GM18507 (cell line): ENCODE measurements around the gene LILRB3.
"Not testable (repeated sequence)": the region's sequence is repeated elsewhere in the genome, so short reads cannot be mapped to it uniquely, and the experiment has no call there.

ENCODE experiments used
- DNase-seq: peaks from one replicate; pipeline ENCODE4 v3.0.0; 2011; ENCODE audit warnings: low read depth; ENCODE audit not compliant: insufficient read length; ENCODE audit errors: extremely low spot score
- FAIRE-seq: peaks from 2 replicates; lab custom pipeline; 2011; peaks lifted over from hg19 to GRCh38; lab: Jason Lieb, UNC

Gene LILRB3

GRCh38 chr19:54197121-54197520 lies 25.7 kb downstream of the LILRB3 start:
- no peak for FAIRE-seq
- DNase-seq = no peak

GRCh38 chr19:54196536-54196935 lies 26.3 kb downstream of the LILRB3 start:
- FAIRE-seq = no peak
- DNase-seq = no peak

GRCh38 chr19:54194463-54194862 lies 28.3 kb downstream of the LILRB3 start:
- not testable (repeated sequence) for FAIRE-seq, DNase-seq

- no peak for FAIRE-seq
- DNase-seq = no peak
Observed at GRCh38 chr19:54193011-54193410, 29.8 kb downstream of the LILRB3 start.

- no peak for DNase-seq
- FAIRE-seq = no peak
Observed at GRCh38 chr19:54191811-54192453, 30.9 kb downstream of the LILRB3 start.

GRCh38 chr19:54191011-54191810 lies 31.6 kb downstream of the LILRB3 start, which contains the start of gene TSEN34:
TSS of gene TSEN34 (plus strand) at chr19:54191308. CDS start at chr19:54191365, 57 bp downstream.
- no peak for FAIRE-seq

GRCh38 chr19:54190503-54191010 lies 32.2 kb downstream of the LILRB3 start:
- DNase-seq = peak; percentile 60
- FAIRE-seq = no peak

More at GRCh38 chr19:54191011-54191810, 31.6 kb downstream of the LILRB3 start, which contains the start of gene TSEN34:
- no peak for DNase-seq

- FAIRE-seq (peak; percentile 100), DNase-seq (peak; percentile 87)
Observed at GRCh38 chr19:54189735-54190502, 32.9 kb downstream of the LILRB3 start.

GRCh38 chr19:54189145-54189734 lies 33.6 kb downstream of the LILRB3 start, which contains the start of gene MBOAT7:
TSS of gene MBOAT7 (minus strand) at chr19:54189580. CDS start at chr19:54188508, 1,072 bp downstream.
- no peak for FAIRE-seq
- no peak for DNase-seq

GRCh38 chr19:54188215-54188871 lies 34.5 kb downstream of the LILRB3 start:
- FAIRE-seq (no peak), DNase-seq (no peak)

- no peak for FAIRE-seq
- DNase-seq = no peak
Observed at GRCh38 chr19:54186934-54187381, 35.8 kb downstream of the LILRB3 start.

- DNase-seq (no peak), FAIRE-seq (no peak)
Observed at GRCh38 chr19:54186351-54186750, 36.5 kb downstream of the LILRB3 start.

- FAIRE-seq = no peak
- DNase-seq = no peak
Observed at GRCh38 chr19:54183431-54183830, 39.4 kb downstream of the LILRB3 start.

- not testable (repeated sequence) for FAIRE-seq, DNase-seq
Observed at GRCh38 chr19:54181894-54182293, 40.9 kb downstream of the LILRB3 start.

GRCh38 chr19:54180691-54181091 lies 42.1 kb downstream of the LILRB3 start:
- no peak for FAIRE-seq
- DNase-seq = no peak

- no peak for DNase-seq
Observed at GRCh38 chr19:54179921-54180461, 42.8 kb downstream of the LILRB3 start.

GRCh38 chr19:54179262-54179852 lies 43.5 kb downstream of the LILRB3 start:
- no peak for DNase-seq
- FAIRE-seq = no peak

More at GRCh38 chr19:54179921-54180461, 42.8 kb downstream of the LILRB3 start:
- no peak for FAIRE-seq
